Measurements from ENCODE around the gene SYT7. TPM values are rescaled to one million over a fixed set of nuclear protein-coding genes. Genes with fewer than 3 reads are reported as not detected.

SYT7 gene
- polyA plus RNA-seq, 2 of the 4 experiments (the other 2 are of a cell fraction): 0.37 to 1.0 TPM

DNA sequence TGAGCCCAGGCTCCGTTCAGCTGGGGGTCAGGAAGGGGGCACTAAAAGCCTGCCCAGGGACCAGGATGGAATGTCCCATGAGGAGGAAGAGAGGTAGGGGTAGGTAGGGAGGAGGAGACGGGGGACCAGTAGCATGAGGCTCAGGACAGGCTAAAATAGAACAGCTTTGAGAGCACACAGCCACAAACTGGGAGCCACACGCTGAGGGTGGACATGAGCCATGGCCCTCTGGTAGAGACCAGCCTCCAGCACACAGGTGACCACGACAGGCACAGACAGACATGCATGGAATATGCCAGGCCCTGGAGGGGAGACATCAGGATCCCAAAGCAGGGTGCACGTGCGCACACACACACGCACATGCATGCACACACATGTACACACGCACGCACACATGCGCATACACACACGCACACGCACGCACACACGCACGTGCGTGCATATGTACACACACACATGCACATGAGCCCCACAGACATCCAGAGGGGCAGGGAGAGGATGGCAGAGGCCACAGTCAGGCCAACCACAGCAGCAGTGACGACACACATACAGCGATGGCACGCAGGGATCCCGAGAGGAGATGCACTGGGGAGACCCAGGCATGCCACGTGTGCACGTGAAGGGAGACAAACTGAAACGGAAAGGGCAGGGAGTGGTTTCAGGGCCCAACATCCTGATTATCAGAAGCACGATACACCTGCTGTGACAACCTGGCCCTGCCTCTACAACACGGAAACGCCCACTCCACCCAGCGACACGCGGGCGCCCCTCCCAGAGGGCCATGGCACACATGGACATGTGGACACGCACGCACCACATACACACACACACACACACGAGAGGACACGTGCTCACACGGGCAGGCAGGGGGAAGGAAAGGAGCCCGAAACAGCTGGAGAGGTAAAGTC, 46.6 kb downstream of the SYT7 start:
- H3K4me1 ChIP-seq: peaks cover 9% of the 10 kb centered on the region

DNA sequence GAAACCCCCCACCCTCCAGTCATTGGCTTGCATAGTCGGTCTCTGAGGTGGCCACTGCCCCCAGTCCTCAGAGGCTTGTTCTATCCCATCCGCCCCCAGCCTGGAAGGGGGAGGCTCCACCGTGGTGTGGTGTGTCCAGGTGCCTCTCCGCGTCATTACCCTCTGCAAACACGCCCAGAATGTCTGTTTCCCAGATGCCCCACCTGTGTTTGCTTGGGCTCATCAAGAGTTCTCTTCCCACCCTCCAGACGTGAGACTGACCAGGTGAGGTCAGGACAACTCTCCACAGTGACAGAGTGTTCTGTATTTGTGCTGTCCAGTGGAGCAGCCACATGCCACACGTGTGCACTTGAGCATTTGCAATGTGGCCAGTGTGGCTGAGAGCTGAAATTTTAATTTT, 47.5 kb downstream of the SYT7 start:
- H3K4me2 ChIP-seq: no peak overlapping the region
- no peak for ATAC-seq
- no peak for FAIRE-seq
- no peak overlapping the region for H3K4me3 ChIP-seq
- TF ChIP-seq GATA3 (IDR thresholded peaks at IDR 0.05; ENCODE audit: borderline replicate concordance) (no peak), EP300 (IDR thresholded peaks at IDR 0.05) (no peak)
- TF ChIP-seq, protein P1, sequence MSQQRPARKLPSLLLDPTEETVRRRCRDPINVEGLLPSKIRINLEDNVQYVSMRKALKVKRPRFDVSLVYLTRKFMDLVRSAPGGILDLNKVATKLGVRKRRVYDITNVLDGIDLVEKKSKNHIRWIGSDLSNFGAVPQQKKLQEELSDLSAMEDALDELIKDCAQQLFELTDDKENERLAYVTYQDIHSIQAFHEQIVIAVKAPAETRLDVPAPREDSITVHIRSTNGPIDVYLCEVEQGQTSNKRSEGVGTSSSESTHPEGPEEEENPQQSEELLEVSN (IDR thresholded peaks at IDR 0.05; ENCODE audit: borderline replicate concordance, low read depth): no peak
- CTCF ChIA-PET: interaction anchor here (1.0 to 9.1 kb wide), 10 partner anchors 9 to 106 kb away, joined by 3 to 150 read pairs (median 10); no protein-coding TSS in a partner anchor
- H3K9me3 ChIP-seq: no peaks in the 10 kb centered on the region
- POLR2A ChIA-PET: no interaction called here
- DNase-seq (ENCODE audit: low read depth in 1 of 2, low spot score in 1 of 2): no peak
- no peak overlapping the region for H3K27ac ChIP-seq
- 59% methylated on average over 7 of the region's 8 CpGs for WGBS (ENCODE audit: missing lambda C conversion rate)
- peaks cover 9% of the 10 kb centered on the region for H3K4me1 ChIP-seq

More for the DNA sequence above, 46.6 kb downstream of the SYT7 start:
- Histone ChIP-seq H3K4me2 (no peak overlapping the region), H3K9me3 (no peaks in the 10 kb centered on the region), H3K27ac (no peak overlapping the region), H3K4me3 (no peak overlapping the region)
- WGBS (ENCODE audit: missing lambda C conversion rate): 65% methylated on average over 29 of the region's 36 CpGs
- POLR2A ChIA-PET: no interaction called here
- CTCF ChIA-PET: interaction anchor here (1.4 to 9.1 kb wide), 8 partner anchors 13 to 106 kb away, joined by 3 to 150 read pairs (median 16); no protein-coding TSS in a partner anchor
- no peak for DNase-seq (ENCODE audit: low read depth in 1 of 2, low spot score in 1 of 2)
- no peak for TF ChIP-seq RCOR1 (IDR thresholded peaks at IDR 0.05; ENCODE audit: low read depth, low read length)
- TF ChIP-seq, protein P2, sequence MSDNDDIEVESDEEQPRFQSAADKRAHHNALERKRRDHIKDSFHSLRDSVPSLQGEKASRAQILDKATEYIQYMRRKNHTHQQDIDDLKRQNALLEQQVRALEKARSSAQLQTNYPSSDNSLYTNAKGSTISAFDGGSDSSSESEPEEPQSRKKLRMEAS (IDR thresholded peaks at IDR 0.05): no peak
- TF ChIP-seq SMC3 (IDR thresholded peaks at IDR 0.05): no peak
- no peak for TF ChIP-seq CBX2 (IDR thresholded peaks at IDR 0.05; ENCODE audit: borderline replicate concordance, low read depth)
- TF ChIP-seq, protein P3, sequence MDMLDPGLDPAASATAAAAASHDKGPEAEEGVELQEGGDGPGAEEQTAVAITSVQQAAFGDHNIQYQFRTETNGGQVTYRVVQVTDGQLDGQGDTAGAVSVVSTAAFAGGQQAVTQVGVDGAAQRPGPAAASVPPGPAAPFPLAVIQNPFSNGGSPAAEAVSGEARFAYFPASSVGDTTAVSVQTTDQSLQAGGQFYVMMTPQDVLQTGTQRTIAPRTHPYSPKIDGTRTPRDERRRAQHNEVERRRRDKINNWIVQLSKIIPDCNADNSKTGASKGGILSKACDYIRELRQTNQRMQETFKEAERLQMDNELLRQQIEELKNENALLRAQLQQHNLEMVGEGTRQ (IDR thresholded peaks at IDR 0.05): no peak
- TF ChIP-seq ZSCAN20 (CRISPR knock-in tag; IDR thresholded peaks at IDR 0.05): no peak
- no peak for TF ChIP-seq RARB (CRISPR knock-in tag; IDR thresholded peaks at IDR 0.05)
- no peak for TF ChIP-seq NPAS2 (CRISPR knock-in tag; IDR thresholded peaks at IDR 0.05; ENCODE audit: borderline replicate concordance)
- no peak for TF ChIP-seq GATA3 (IDR thresholded peaks at IDR 0.05; ENCODE audit: borderline replicate concordance)
- no peak for ATAC-seq
- FAIRE-seq: no peak

DNA sequence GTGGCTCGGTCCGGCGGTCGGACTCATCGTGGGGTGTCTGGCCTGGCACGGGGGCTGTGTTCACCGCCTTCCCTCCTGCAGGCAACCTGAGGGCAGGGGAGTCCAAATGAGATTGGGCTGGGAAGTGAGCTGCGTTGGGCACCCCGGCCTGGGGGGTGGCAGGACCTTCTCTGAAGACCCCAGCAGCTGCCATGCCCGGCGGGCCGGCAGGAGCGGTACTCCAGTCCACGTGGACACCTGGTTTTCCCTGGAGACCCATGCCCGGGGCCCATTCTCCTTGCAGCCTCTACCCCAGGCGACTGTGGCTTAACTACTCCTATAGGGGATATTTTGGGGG, 47.9 kb downstream of the SYT7 start:
- ChIA-PET POLR2A (no interaction called here), CTCF (interaction anchor here (0.6 to 9.1 kb wide), 16 partner anchors 9 to 107 kb away, joined by 3 to 150 read pairs (median 6); a partner anchor contains a TSS)
- no peak overlapping the region for H3K4me2 ChIP-seq
- 53% methylated on average over 9 of the region's 16 CpGs for WGBS (ENCODE audit: missing lambda C conversion rate)
- no peak for TF ChIP-seq CHD2 (IDR thresholded peaks at IDR 0.05; ENCODE audit: low read length, partially characterized antibody)
- no peak for TF ChIP-seq TFCP2L1 (CRISPR knock-in tag; IDR thresholded peaks at IDR 0.05)
- no peak for TF ChIP-seq RNF2 (IDR thresholded peaks at IDR 0.05; ENCODE audit: borderline replicate concordance, low read depth)
- TF ChIP-seq SMC3 (IDR thresholded peaks at IDR 0.05): no peak
- TF ChIP-seq, protein P1 (IDR thresholded peaks at IDR 0.05; ENCODE audit: borderline replicate concordance, low read depth): no peak
- TF ChIP-seq, protein P4, sequence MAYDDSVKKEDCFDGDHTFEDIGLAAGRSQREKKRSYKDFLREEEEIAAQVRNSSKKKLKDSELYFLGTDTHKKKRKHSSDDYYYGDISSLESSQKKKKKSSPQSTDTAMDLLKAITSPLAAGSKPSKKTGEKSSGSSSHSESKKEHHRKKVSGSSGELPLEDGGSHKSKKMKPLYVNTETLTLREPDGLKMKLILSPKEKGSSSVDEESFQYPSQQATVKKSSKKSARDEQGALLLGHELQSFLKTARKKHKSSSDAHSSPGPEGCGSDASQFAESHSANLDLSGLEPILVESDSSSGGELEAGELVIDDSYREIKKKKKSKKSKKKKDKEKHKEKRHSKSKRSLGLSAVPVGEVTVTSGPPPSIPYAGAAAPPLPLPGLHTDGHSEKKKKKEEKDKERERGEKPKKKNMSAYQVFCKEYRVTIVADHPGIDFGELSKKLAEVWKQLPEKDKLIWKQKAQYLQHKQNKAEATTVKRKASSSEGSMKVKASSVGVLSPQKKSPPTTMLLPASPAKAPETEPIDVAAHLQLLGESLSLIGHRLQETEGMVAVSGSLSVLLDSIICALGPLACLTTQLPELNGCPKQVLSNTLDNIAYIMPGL (CRISPR knock-in tag; IDR thresholded peaks at IDR 0.05; ENCODE audit: borderline replicate concordance): no peak
- no peak for TF ChIP-seq EP300 (IDR thresholded peaks at IDR 0.05)
- TF ChIP-seq JUNB (IDR thresholded peaks at IDR 0.05): no peak
- no peak for TF ChIP-seq JUN (IDR thresholded peaks at IDR 0.05)
- no peak for TF ChIP-seq HOXB13 (CRISPR knock-in tag; IDR thresholded peaks at IDR 0.05; ENCODE audit: low read depth)
- TF ChIP-seq FOXS1 (CRISPR knock-in tag; IDR thresholded peaks at IDR 0.05): no peak
- TF ChIP-seq POLR2A (IDR thresholded peaks at IDR 0.05; ENCODE audit: low read length): no peak
- no peak for TF ChIP-seq KDM5A (IDR thresholded peaks at IDR 0.05)
- no peak for ATAC-seq
- no peak for FAIRE-seq
- H3K4me1 ChIP-seq: peaks cover 9% of the 10 kb centered on the region
- no peak for DNase-seq (ENCODE audit: low read depth in 1 of 2, low spot score in 1 of 2)
- no peak overlapping the region for H3K4me3 ChIP-seq
- H3K27ac ChIP-seq: 0 out of 6 replicates have a peak overlapping the region, but pooled peaks of 1 of the 2 experiments have one; percentile 22
- H3K9me3 ChIP-seq: no peaks in the 10 kb centered on the region
